B cell (primary cell): Measurements from ENCODE around the gene HECTD1.

Experiments
- CTCF ChIP-seq: fragments of 200-600 bp; IDR thresholded peaks from one replicate; pipeline ENCODE4 v1.8.0; 2022; ENCODE audit warnings: antibody characterized with exemption, mild to moderate bottlenecking
- EZH2 ChIP-seq: IDR thresholded peaks from 2 replicates; pipeline ENCODE4 v1.6.1; 2012; ENCODE audit warnings: borderline replicate concordance, low read depth, mild to moderate bottlenecking, moderate library complexity, low read length; ENCODE audit not compliant: insufficient read depth, poor library complexity, severe bottlenecking

GRCh38 chr14:31133133-31133532 lies 74.5 kb downstream of the HECTD1 start:
- no peak for TF ChIP-seq EZH2
- no peak for TF ChIP-seq CTCF
